SKM-1 (cell line): ENCODE data around the gene VKORC1L1.
"Not testable (repeated sequence)": the region's sequence is repeated elsewhere in the genome, so short reads cannot be mapped to it uniquely, and the experiment has no call there.

ENCODE experiments used
- DNase-seq: peaks from one replicate; lab custom pipeline; 2025; ENCODE audit not compliant: unreplicated experiment; lab: John Stamatoyannopoulos, UW

The VKORC1L1 gene

DNA sequence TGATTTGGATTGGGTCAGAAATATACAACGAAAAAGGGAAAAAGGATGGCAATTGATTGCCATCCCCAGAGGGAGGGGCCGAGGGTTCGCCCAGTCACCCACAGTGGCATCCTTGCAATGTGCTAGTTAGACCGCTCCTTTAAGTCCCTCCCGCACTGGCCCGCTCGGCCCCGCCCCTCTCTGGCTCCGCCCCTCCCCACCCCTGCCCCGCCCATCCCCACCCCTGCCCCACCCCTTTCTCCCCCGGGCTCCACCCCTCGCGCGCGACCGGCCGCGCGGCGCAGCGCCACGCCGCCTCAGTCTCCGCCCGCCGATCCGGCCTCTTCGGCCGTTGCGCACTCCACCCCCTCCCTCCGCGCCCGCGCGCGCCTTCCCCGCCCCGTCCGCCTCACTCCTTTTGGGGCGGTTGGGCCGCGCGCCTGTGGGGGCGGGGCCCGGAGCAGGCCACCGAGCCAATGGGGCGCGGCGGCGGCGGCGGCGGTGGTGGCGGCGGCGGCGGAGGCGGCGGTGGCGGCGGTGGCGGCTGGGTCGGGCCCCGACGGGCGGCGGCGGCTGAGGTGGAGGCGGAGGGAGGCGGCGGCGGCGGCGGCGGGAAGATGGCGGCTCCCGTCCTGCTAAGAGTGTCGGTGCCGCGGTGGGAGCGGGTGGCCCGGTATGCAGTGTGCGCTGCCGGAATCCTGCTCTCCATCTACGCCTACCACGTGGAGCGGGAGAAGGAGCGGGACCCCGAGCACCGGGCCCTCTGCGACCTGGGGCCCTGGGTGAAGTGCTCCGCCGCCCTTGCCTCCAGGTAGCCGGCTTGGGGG lies at the start of gene VKORC1L1:
VKORC1L1 (plus strand) TSS at position 299 of the 806 bp plus-strand sequence; CDS start at position 597, 298 bp downstream.
- peak; percentile 94 for DNase-seq

- no peak for DNase-seq
These were observed 45.5 kb upstream of the VKORC1L1 start for GRCh38 chr7:65827366-65827765.

DNA sequence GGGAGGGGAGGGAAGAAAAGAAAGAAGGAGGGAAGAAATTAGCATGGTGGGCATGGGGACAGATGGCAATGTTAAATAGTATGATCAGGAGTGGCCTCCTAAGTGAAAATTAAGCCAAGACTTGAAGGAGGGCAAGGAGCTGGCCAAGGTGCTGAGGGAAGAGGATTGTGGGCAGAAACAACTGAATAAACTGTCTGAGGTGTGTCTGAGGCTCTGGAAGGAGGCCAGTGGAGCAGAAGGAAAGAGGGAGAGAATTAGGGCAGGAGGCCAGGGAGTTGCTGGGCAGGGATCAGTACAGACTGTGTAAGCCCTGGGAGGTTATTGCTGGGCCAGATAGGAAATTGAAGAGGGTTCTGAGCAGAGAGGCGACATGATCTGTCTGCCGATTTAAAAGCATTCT lies 40.6 kb upstream of the VKORC1L1 start:
- no peak for DNase-seq

- not testable (repeated sequence) for DNase-seq
These were observed 36.2 kb upstream of the VKORC1L1 start for GRCh38 chr7:65836684-65837083.

DNA sequence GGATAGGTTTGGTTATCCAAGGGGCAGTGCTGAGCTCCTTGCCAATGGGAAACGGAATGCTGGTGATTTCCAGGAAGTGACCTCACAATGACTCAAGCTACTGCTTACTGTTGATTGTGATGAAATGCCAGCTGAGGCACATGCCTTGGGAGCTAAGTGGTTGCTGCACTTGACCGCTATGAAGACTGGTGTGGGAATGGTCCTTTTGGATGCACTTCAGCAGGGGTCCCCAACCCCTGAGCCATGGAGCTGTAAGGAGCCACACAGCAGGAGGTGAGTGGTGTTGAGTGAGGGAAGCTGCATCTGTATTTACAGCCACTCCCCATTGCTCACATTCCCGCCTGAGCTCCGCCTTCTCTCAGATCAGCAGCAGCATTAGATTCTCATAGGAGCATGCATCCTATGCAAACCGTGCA lies 35.3 kb upstream of the VKORC1L1 start:
- DNase-seq: not testable (repeated sequence)

GRCh38 chr7:65839846-65840245 lies 33.0 kb upstream of the VKORC1L1 start:
- no peak for DNase-seq

- no peak for DNase-seq
These were observed 32.4 kb upstream of the VKORC1L1 start for GRCh38 chr7:65840446-65840845.

- DNase-seq: not testable (repeated sequence)
These were observed 29.3 kb upstream of the VKORC1L1 start for GRCh38 chr7:65843616-65844015.

DNA sequence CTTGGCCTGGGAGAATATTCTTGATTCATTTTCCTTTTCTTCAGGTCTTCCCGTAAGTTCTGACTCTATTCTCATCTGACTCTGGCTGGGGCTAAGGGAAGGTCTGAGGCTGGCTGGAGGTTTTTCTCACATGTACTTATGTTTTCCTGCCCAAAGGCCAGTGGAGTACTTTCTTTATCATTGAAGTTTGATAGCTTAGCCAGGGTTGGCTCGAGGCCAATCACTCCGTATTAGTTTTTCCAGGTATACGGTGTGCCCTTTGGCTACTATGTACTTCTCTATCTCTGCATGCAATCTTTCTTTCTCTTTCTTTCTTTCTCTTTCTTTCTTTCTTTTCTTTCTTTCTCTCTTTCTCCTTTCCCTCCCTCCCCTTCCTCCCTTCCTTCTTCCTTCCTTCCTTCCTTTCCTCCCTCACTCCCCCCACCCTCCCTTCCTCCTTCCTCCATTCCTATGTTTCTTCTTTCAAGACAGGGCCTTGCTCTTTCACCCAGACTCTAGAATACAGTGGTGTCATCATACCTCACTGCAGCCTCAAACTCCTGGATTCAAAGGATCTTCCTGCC lies 26.8 kb upstream of the VKORC1L1 start:
- DNase-seq: no peak

- DNase-seq: not testable (repeated sequence)
These were observed 19.4 kb upstream of the VKORC1L1 start for GRCh38 chr7:65853426-65853825.

DNA sequence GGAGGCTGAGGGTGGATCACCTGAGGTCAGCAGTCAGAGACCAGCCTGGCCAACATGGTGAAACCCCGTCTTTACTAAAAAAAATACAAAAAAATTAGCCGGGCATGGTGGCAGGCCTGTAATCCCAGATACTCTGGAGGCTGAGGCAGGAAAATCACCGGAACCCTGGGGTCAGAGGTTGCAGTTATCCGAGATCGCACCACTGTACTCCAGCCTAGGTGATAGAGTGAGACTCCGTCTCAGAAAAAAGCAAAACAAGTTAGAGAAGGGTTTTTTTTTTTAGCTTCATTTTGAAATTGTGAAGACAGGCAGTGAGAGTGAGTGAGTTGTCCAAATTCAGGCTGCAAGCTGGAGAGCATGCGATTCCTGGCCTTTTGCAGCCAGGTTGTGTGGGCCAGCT lies 19.0 kb upstream of the VKORC1L1 start:
- not testable (repeated sequence) for DNase-seq

DNA sequence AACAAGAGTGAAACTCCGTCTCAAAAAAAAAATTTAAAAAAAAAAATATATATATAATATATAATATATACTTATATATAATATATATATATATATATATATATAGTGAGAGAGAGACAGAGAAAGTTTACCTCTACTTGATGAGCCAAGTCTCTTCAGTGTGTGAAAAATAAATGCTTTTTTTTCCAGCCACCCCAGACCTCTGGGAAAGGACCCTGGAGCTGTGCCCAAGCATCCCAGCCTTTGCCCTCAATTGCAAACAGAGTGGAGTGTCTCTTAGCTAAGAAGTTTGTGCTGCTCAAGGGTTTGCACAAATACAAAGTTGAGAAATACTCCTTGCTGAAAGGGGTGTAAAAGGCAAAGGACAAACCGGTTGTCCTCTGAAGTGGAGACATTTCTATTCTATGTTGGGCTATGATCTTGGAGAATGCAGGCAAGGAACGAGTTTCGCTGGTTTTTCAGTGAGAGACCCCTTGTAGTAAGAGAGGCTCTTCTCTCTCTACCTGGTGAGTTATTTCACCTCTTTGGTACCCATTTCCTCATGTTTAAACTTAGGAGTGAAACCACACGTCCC lies 15.5 kb upstream of the VKORC1L1 start:
- not testable (repeated sequence) for DNase-seq

- not testable (repeated sequence) for DNase-seq
These were observed 14.2 kb upstream of the VKORC1L1 start for GRCh38 chr7:65858660-65859059.

DNA sequence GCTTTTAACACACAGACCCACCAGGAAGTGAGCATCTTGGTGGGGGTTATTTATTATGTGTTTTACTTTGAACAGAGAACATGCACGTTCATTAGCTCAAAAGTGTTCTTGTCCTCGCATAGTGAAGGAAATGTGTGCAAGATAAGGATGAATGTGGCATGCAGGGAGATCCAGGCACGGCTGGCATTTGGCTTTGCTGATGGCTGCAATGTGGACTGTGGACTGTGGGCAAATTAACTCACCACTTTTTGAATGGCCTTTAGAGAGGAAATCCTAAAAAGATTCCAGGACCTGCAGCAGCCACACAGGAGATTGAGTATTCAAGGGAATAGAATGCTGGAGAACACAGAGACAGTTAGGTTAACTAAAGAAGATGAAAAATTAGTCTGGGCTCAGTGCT lies 6.6 kb upstream of the VKORC1L1 start:
- not testable (repeated sequence) for DNase-seq

DNA sequence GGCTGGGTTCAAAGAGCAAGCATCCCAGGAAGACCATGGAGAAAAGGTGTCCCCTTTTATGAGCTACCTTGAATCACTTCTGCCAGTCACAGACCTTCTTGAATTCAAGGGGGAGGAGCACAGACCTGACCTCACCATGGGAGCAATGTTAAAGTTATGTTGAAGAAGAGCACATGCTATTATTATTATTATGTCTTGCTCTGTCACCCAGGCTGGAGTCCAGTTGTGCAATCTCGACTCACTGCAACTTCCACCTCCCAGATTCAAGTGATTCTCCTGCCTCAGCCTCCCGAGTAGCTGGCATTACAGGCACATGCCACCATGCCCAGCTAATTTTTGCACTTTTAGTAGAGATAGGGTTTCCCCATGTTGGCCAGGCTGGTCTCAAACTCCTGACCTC lies 5.2 kb upstream of the VKORC1L1 start:
- not testable (repeated sequence) for DNase-seq

DNA sequence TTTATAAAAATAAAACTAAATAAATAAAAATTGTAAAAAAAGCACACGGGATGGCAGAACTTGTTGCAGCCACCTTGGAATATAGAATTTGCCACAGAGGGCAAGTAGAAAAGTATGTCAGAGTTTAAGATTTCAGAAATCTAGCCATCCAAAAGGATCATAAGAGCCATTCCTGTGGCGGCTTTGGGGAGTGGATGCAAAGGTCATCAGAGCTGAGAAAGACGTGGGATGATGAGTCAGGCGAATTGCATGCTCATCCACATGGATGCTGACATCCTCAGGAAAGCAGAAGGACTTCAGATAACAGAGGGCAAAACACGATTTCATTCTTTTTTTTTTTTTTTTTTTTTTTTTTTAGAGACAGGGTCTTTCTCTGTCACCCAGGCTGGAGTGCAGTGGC lies 3.6 kb upstream of the VKORC1L1 start:
- not testable (repeated sequence) for DNase-seq

DNA sequence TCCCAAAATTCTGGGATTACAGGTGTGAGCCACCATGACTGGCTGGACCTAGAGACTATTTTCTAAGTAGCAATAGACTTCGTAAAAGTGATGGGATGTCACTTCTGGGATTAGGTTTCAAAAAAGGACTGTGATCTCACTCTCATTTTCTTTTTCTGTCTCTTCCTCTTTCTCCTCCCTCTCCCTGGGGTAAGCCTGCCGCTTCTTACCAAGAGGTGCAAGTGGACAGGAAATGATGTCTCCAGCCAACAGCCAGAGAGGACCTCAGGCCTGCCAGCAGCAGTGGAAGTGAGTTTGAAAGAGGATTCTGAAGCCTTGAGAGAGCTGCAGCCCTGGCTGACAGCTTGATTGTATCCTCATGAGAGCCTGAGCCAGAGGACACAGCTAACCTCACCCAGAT lies 1.4 kb upstream of the VKORC1L1 start:
- DNase-seq: peak; percentile 60

DNA sequence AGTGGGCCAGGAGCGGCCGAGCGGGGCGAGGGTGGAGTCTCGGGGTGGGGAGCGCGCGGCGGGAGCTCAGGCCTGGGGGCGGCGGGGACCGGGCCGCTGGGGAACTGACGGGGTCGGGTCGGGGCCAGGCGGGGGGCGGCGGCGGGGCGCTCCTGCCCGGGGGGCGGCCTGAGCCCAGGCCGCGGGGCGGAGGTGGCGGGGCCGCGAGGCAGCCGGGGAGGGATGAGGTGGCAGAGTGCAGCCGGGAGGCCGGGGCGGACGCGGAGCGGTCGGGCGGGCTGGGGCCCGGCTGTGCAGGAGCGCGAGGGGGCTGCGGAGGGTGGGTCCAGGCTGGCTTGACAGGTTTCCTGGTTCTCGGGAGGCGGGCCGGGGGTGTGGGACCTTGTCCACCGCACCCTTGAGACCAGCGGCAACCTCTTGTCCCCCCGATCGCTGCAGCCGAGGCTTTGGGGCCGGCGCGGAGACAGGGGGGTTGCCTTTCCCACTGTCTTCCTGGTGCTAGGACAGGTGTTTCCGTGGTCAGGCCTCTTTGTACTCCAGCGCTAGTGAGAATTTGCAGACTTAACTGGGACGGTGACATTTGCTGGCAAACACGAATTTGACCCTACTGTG lies 814 bp downstream of the VKORC1L1 start:
- not testable (repeated sequence) for DNase-seq

- DNase-seq: not testable (repeated sequence)
These were observed 2.8 kb downstream of the VKORC1L1 start for GRCh38 chr7:65875715-65876114.

- not testable (repeated sequence) for DNase-seq
These were observed 6.6 kb downstream of the VKORC1L1 start for GRCh38 chr7:65879292-65880153.

GRCh38 chr7:65880242-65880641 lies 7.4 kb downstream of the VKORC1L1 start:
- not testable (repeated sequence) for DNase-seq
